Measurements from ENCODE around the gene COX5B.

GRCh38 chr2:97646977-97647376 is 1.1 kb downstream of the COX5B start:
- TF ChIP-seq CTCF (IDR thresholded peaks at IDR 0.05) (no peak), POLR2AphosphoS5 (IDR thresholded peaks at IDR 0.05) (no peak)
